ENCODE measurements around the gene UMAD1.
"Not testable (repeated sequence)": the region's sequence is repeated elsewhere in the genome, so short reads cannot be mapped to it uniquely, and the experiment has no call there.

The UMAD1 gene

GRCh38 chr7:7639847-7640220 lies 718 bp upstream of the UMAD1 start:
- no peaks in the 10 kb centered on the region for H3K27me3 Mint-ChIP-seq
- peaks cover 52% of the 10 kb centered on the region for H3K4me1 Mint-ChIP-seq (ENCODE audit: low read depth)
- peaks cover 18% of the 10 kb centered on the region for H3K36me3 Mint-ChIP-seq
- H3K4me3 Mint-ChIP-seq = peak overlapping the region; percentile 98
- no peaks in the 10 kb centered on the region for H3K9me3 Mint-ChIP-seq (ENCODE audit: low read depth)
- H3K27ac Mint-ChIP-seq = peak overlapping the region; percentile 99

- H3K27me3 Mint-ChIP-seq = no peaks in the 10 kb centered on the region
- H3K4me1 Mint-ChIP-seq (ENCODE audit: low read depth) = peaks cover 63% of the 10 kb centered on the region
- H3K27ac Mint-ChIP-seq = peak overlapping the region; percentile 99
- peak overlapping the region; percentile 98 for H3K4me3 Mint-ChIP-seq
- peaks cover 23% of the 10 kb centered on the region for H3K36me3 Mint-ChIP-seq
- no peaks in the 10 kb centered on the region for H3K9me3 Mint-ChIP-seq (ENCODE audit: low read depth)
Observed at GRCh38 chr7:7641129-7641663, 644 bp downstream of the UMAD1 start.

- peaks cover 20% of the 10 kb centered on the region for H3K36me3 Mint-ChIP-seq
- peak overlapping the region; percentile 98 for H3K4me3 Mint-ChIP-seq
- H3K9me3 Mint-ChIP-seq (ENCODE audit: low read depth) = no peaks in the 10 kb centered on the region
- no peaks in the 10 kb centered on the region for H3K27me3 Mint-ChIP-seq
- peak overlapping the region; percentile 99 for H3K27ac Mint-ChIP-seq
- H3K4me1 Mint-ChIP-seq (ENCODE audit: low read depth) = peaks cover 70% of the 10 kb centered on the region
Observed at GRCh38 chr7:7642081-7642480, 1.5 kb downstream of the UMAD1 start.

GRCh38 chr7:7647495-7648036 lies 7.0 kb downstream of the UMAD1 start:
- Mint-ChIP-seq H3K36me3 (peaks cover 22% of the 10 kb centered on the region), H3K4me3 (no peak overlapping the region), H3K27ac (no peak overlapping the region), H3K4me1 (ENCODE audit: low read depth) (peaks cover 74% of the 10 kb centered on the region), H3K9me3 (ENCODE audit: low read depth) (no peaks in the 10 kb centered on the region), H3K27me3 (no peaks in the 10 kb centered on the region)

- peaks cover 6% of the 10 kb centered on the region for H3K36me3 Mint-ChIP-seq
- H3K4me3 Mint-ChIP-seq = no peak overlapping the region
- no peak overlapping the region for H3K27ac Mint-ChIP-seq
- no peaks in the 10 kb centered on the region for H3K9me3 Mint-ChIP-seq (ENCODE audit: low read depth)
- no peaks in the 10 kb centered on the region for H3K27me3 Mint-ChIP-seq
- H3K4me1 Mint-ChIP-seq (ENCODE audit: low read depth) = peaks cover 67% of the 10 kb centered on the region
Observed at GRCh38 chr7:7650682-7651206, 10.2 kb downstream of the UMAD1 start.

- Mint-ChIP-seq H3K36me3 (peaks cover 2% of the 10 kb centered on the region), H3K27me3 (no peaks in the 10 kb centered on the region), H3K4me1 (ENCODE audit: low read depth) (peaks cover 61% of the 10 kb centered on the region), H3K4me3 (no peak overlapping the region), H3K9me3 (ENCODE audit: low read depth) (no peaks in the 10 kb centered on the region), H3K27ac (peak overlapping the region; percentile 36)
Observed at GRCh38 chr7:7651479-7651878, 10.9 kb downstream of the UMAD1 start.

- Mint-ChIP-seq H3K9me3 (ENCODE audit: low read depth) (peaks cover 3% of the 10 kb centered on the region), H3K4me1 (ENCODE audit: low read depth) (peaks cover 58% of the 10 kb centered on the region), H3K27ac (no peak overlapping the region)
Observed at GRCh38 chr7:7652798-7653540, 12.4 kb downstream of the UMAD1 start.

GRCh38 chr7:7653593-7654187 lies 13.1 kb downstream of the UMAD1 start:
- H3K27ac Mint-ChIP-seq = no peak overlapping the region
- peaks cover 18% of the 10 kb centered on the region for H3K36me3 Mint-ChIP-seq
- peaks cover 6% of the 10 kb centered on the region for H3K9me3 Mint-ChIP-seq (ENCODE audit: low read depth)
- no peak overlapping the region for H3K4me3 Mint-ChIP-seq
- H3K4me1 Mint-ChIP-seq (ENCODE audit: low read depth) = peaks cover 59% of the 10 kb centered on the region
- H3K27me3 Mint-ChIP-seq = no peaks in the 10 kb centered on the region

More at GRCh38 chr7:7652798-7653540, 12.4 kb downstream of the UMAD1 start:
- Mint-ChIP-seq H3K27me3 (no peaks in the 10 kb centered on the region), H3K4me3 (no peak overlapping the region), H3K36me3 (peaks cover 14% of the 10 kb centered on the region)

- H3K4me1 Mint-ChIP-seq (ENCODE audit: low read depth) = peaks cover 59% of the 10 kb centered on the region
- no peak overlapping the region for H3K4me3 Mint-ChIP-seq
- H3K9me3 Mint-ChIP-seq (ENCODE audit: low read depth) = peaks cover 16% of the 10 kb centered on the region
- H3K27me3 Mint-ChIP-seq = no peaks in the 10 kb centered on the region
- no peak overlapping the region for H3K27ac Mint-ChIP-seq
- H3K36me3 Mint-ChIP-seq = peaks cover 27% of the 10 kb centered on the region
Observed at GRCh38 chr7:7654964-7655715, 14.6 kb downstream of the UMAD1 start.

GRCh38 chr7:7656459-7656858 lies 15.9 kb downstream of the UMAD1 start:
- not testable (repeated sequence) for H3K4me3 Mint-ChIP-seq, H3K27ac Mint-ChIP-seq, H3K27me3 Mint-ChIP-seq
- peaks cover 62% of the 10 kb centered on the region for H3K4me1 Mint-ChIP-seq (ENCODE audit: low read depth)
- peaks cover 16% of the 10 kb centered on the region for H3K9me3 Mint-ChIP-seq (ENCODE audit: low read depth)
- peaks cover 29% of the 10 kb centered on the region for H3K36me3 Mint-ChIP-seq

- Mint-ChIP-seq H3K4me1 (ENCODE audit: low read depth) (peaks cover 46% of the 10 kb centered on the region), H3K27me3 (no peaks in the 10 kb centered on the region), H3K27ac (no peak overlapping the region), H3K4me3 (no peak overlapping the region), H3K36me3 (peaks cover 21% of the 10 kb centered on the region), H3K9me3 (ENCODE audit: low read depth) (peaks cover 16% of the 10 kb centered on the region)
Observed at GRCh38 chr7:7662527-7662926, 22.0 kb downstream of the UMAD1 start.

- H3K4me3 Mint-ChIP-seq = no peak overlapping the region
- peaks cover 38% of the 10 kb centered on the region for H3K4me1 Mint-ChIP-seq (ENCODE audit: low read depth)
- H3K27ac Mint-ChIP-seq = no peak overlapping the region
- no peaks in the 10 kb centered on the region for H3K27me3 Mint-ChIP-seq
- peaks cover 4% of the 10 kb centered on the region for H3K9me3 Mint-ChIP-seq (ENCODE audit: low read depth)
- peaks cover 15% of the 10 kb centered on the region for H3K36me3 Mint-ChIP-seq
Observed at GRCh38 chr7:7664291-7664690, 23.7 kb downstream of the UMAD1 start.

GRCh38 chr7:7665031-7665430 lies 24.5 kb downstream of the UMAD1 start:
- peaks cover 37% of the 10 kb centered on the region for H3K4me1 Mint-ChIP-seq (ENCODE audit: low read depth)
- no peak overlapping the region for H3K27ac Mint-ChIP-seq
- peaks cover 11% of the 10 kb centered on the region for H3K36me3 Mint-ChIP-seq
- no peaks in the 10 kb centered on the region for H3K27me3 Mint-ChIP-seq
- no peaks in the 10 kb centered on the region for H3K9me3 Mint-ChIP-seq (ENCODE audit: low read depth)
- no peak overlapping the region for H3K4me3 Mint-ChIP-seq

- H3K4me1 Mint-ChIP-seq (ENCODE audit: low read depth) = peaks cover 46% of the 10 kb centered on the region
- H3K36me3 Mint-ChIP-seq = peaks cover 13% of the 10 kb centered on the region
- no peak overlapping the region for H3K4me3 Mint-ChIP-seq
- H3K27ac Mint-ChIP-seq = no peak overlapping the region
- no peaks in the 10 kb centered on the region for H3K9me3 Mint-ChIP-seq (ENCODE audit: low read depth)
- H3K27me3 Mint-ChIP-seq = no peaks in the 10 kb centered on the region
Observed at GRCh38 chr7:7667187-7667586, 26.6 kb downstream of the UMAD1 start.

Measured in activated naive CD8-positive, alpha-beta T cell (primary cell).